ENCODE results near the gene RXFP3. TPM values are rescaled to one million over a fixed set of nuclear protein-coding genes. Genes with fewer than 3 reads are reported as not detected.

The RXFP3 gene
- total and polyA plus RNA-seq, 10 donors, result not detected

GRCh38 chr5:33892620-33893137 lies 43.5 kb upstream of the RXFP3 start:
- 53 to 80% (median 78%) methylated on average over 5 of the region's 5 CpGs for WGBS, 5 donors
- Histone ChIP-seq H3K36me3 (no peaks in the 10 kb centered on the region), H3K4me3 (peak overlapping the region in 1 of 8 donors; percentile 64), H3K9me3 (no peaks in the 10 kb centered on the region), H3K4me1 (peaks cover 0 to 27% (median 15%) of the 10 kb centered on the region in 6 donors), H3K27me3 (replicated peaks in 1 of 7) (peaks cover 0 to 52% (median 12%) of the 10 kb centered on the region in 7 donors), H3K27ac (no peak overlapping the region)
- no peak for DNase-seq
- TF ChIP-seq POLR2AphosphoS5 (IDR thresholded peaks at IDR 0.05) (no peak), POLR2A (IDR thresholded peaks at IDR 0.05) (no peak), CTCF (IDR thresholded peaks at IDR 0.05 in 8 of 11, conservative IDR thresholded peaks at IDR 0.05 in 3 of 11) (no peak)
- intact Hi-C loops (cut with DNase I; ENCODE audit: low total_unique reads), result no loop called here

GRCh38 chr5:33894566-33894965 lies 41.6 kb upstream of the RXFP3 start:
- Histone ChIP-seq H3K4me1 (peaks cover 0 to 27% (median 15%) of the 10 kb centered on the region in 6 donors), H3K36me3 (no peaks in the 10 kb centered on the region)
- intact Hi-C loops (cut with DNase I; ENCODE audit: low total_unique reads), result no loop called here

GRCh38 chr5:33901156-33901555 lies 35.0 kb upstream of the RXFP3 start:
- Histone ChIP-seq H3K36me3 (no peaks in the 10 kb centered on the region), H3K27me3 (replicated peaks in 1 of 7) (no peaks in the 10 kb centered on the region), H3K4me1 (no peaks in the 10 kb centered on the region), H3K9me3 (peaks cover 0 to 40% (median 23%) of the 10 kb centered on the region in 8 donors), H3K27ac (no peak overlapping the region), H3K4me3 (no peak overlapping the region)
- DNase-seq, result no peak
- no peak for TF ChIP-seq POLR2AphosphoS5 (IDR thresholded peaks at IDR 0.05)
- no peak for TF ChIP-seq CTCF (IDR thresholded peaks at IDR 0.05 in 8 of 11, conservative IDR thresholded peaks at IDR 0.05 in 3 of 11)
- TF ChIP-seq POLR2A (IDR thresholded peaks at IDR 0.05), result no peak
- WGBS, 5 donors, result 40 to 77% (median 54%) methylated on average over 1 of the region's 1 CpG
- intact Hi-C loops (cut with DNase I; ENCODE audit: low total_unique reads), result no loop called here

More at GRCh38 chr5:33894566-33894965, 41.6 kb upstream of the RXFP3 start:
- 61 to 85% (median 73%) methylated on average over 1 of the region's 1 CpG for WGBS, 5 donors
- no peak overlapping the region for H3K27ac ChIP-seq
- TF ChIP-seq POLR2AphosphoS5 (IDR thresholded peaks at IDR 0.05), result no peak
- TF ChIP-seq POLR2A (IDR thresholded peaks at IDR 0.05), result no peak
- no peak for TF ChIP-seq CTCF (IDR thresholded peaks at IDR 0.05 in 8 of 11, conservative IDR thresholded peaks at IDR 0.05 in 3 of 11)
- peaks cover 0 to 39% (median 12%) of the 10 kb centered on the region in 7 donors for H3K27me3 ChIP-seq (replicated peaks in 1 of 7)
- H3K9me3 ChIP-seq, result no peaks in the 10 kb centered on the region
- DNase-seq, result no peak
- H3K4me3 ChIP-seq, result no peak overlapping the region

- Histone ChIP-seq H3K4me1 (no peaks in the 10 kb centered on the region), H3K4me3 (no peak overlapping the region), H3K36me3 (no peaks in the 10 kb centered on the region), H3K9me3 (peaks cover 0 to 59% (median 42%) of the 10 kb centered on the region in 8 donors), H3K27ac (no peak overlapping the region), H3K27me3 (replicated peaks in 1 of 7) (no peaks in the 10 kb centered on the region)
- 80 to 93% (median 92%) methylated on average over 1 to 2 of the region's 2 CpGs; no CpG with 5 or more reads in 1 of the 5 donors for WGBS, 5 donors
- no peak for TF ChIP-seq POLR2AphosphoS5 (IDR thresholded peaks at IDR 0.05)
- no peak for TF ChIP-seq CTCF (IDR thresholded peaks at IDR 0.05 in 8 of 11, conservative IDR thresholded peaks at IDR 0.05 in 3 of 11)
- no peak for TF ChIP-seq POLR2A (IDR thresholded peaks at IDR 0.05)
- intact Hi-C loops (cut with DNase I; ENCODE audit: low total_unique reads), result no loop called here
- DNase-seq, result no peak
Observed at GRCh38 chr5:33903118-33903517, 33.1 kb upstream of the RXFP3 start.
